HEK293 (cell line): ENCODE data around the gene KCNE4.

Experiments
- BCL11B ChIP-seq: fragments of 450-650 bp; formaldehyde crosslinking; IDR thresholded peaks from 2 replicates; pipeline ENCODE4 v1.5.1; 2016; ENCODE audit warnings: low read depth, missing biosample characterization, missing genetic modification characterization
- ZNF221 ChIP-seq: fragments of 450-650 bp; formaldehyde crosslinking; IDR thresholded peaks from 2 replicates; pipeline ENCODE4 v1.5.1; 2017; ENCODE audit warnings: missing biosample characterization, missing genetic modification characterization, borderline replicate concordance
- TF ChIP-seq, protein P1 (sequence below): fragments of 450-650 bp; formaldehyde crosslinking; IDR thresholded peaks from 2 replicates; pipeline ENCODE4 v1.5.1; 2016; ENCODE audit warnings: missing biosample characterization, missing genetic modification characterization
- TF ChIP-seq, protein P2 (sequence below): fragments of 450-650 bp; formaldehyde crosslinking; IDR thresholded peaks from 2 replicates; pipeline ENCODE4 v1.5.1; 2016; ENCODE audit warnings: missing biosample characterization, missing genetic modification characterization

DNA sequence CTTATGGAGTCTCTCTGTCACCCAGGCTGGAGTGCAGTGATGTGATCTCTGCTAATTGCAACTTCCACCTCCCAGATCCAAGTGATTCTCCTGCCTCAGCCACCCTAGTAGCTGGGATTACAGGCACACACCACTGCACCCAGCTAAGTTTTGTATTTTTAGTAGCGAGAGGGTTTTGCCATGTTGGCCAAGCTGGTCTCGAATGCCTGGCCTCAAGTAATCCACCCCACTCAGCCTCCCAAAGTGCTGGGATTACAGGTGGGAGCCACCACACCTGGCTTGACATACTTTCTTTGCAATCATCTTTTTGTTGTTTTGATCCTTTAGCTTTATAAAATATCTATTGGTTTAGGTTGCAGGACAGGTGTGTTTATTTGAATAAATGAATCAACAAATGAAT is 9.7 kb upstream of the KCNE4 start:
- TF ChIP-seq, protein P1, sequence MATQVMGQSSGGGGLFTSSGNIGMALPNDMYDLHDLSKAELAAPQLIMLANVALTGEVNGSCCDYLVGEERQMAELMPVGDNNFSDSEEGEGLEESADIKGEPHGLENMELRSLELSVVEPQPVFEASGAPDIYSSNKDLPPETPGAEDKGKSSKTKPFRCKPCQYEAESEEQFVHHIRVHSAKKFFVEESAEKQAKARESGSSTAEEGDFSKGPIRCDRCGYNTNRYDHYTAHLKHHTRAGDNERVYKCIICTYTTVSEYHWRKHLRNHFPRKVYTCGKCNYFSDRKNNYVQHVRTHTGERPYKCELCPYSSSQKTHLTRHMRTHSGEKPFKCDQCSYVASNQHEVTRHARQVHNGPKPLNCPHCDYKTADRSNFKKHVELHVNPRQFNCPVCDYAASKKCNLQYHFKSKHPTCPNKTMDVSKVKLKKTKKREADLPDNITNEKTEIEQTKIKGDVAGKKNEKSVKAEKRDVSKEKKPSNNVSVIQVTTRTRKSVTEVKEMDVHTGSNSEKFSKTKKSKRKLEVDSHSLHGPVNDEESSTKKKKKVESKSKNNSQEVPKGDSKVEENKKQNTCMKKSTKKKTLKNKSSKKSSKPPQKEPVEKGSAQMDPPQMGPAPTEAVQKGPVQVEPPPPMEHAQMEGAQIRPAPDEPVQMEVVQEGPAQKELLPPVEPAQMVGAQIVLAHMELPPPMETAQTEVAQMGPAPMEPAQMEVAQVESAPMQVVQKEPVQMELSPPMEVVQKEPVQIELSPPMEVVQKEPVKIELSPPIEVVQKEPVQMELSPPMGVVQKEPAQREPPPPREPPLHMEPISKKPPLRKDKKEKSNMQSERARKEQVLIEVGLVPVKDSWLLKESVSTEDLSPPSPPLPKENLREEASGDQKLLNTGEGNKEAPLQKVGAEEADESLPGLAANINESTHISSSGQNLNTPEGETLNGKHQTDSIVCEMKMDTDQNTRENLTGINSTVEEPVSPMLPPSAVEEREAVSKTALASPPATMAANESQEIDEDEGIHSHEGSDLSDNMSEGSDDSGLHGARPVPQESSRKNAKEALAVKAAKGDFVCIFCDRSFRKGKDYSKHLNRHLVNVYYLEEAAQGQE (tag by site-specific recombination) = no peak
- TF ChIP-seq ZNF221 (tag by site-specific recombination) (no peak), BCL11B (tag by site-specific recombination) (no peak)
- TF ChIP-seq, protein P2, sequence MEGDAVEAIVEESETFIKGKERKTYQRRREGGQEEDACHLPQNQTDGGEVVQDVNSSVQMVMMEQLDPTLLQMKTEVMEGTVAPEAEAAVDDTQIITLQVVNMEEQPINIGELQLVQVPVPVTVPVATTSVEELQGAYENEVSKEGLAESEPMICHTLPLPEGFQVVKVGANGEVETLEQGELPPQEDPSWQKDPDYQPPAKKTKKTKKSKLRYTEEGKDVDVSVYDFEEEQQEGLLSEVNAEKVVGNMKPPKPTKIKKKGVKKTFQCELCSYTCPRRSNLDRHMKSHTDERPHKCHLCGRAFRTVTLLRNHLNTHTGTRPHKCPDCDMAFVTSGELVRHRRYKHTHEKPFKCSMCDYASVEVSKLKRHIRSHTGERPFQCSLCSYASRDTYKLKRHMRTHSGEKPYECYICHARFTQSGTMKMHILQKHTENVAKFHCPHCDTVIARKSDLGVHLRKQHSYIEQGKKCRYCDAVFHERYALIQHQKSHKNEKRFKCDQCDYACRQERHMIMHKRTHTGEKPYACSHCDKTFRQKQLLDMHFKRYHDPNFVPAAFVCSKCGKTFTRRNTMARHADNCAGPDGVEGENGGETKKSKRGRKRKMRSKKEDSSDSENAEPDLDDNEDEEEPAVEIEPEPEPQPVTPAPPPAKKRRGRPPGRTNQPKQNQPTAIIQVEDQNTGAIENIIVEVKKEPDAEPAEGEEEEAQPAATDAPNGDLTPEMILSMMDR (tag by site-specific recombination) = no peak
